ENCODE data around the gene LPP. TPM values are rescaled to one million over a fixed set of nuclear protein-coding genes. Genes with fewer than 3 reads are reported as not detected.
A peak's percentile ranks its signal among the peaks of the same experiment; 100 is the strongest.
"Not testable (repeated sequence)": the region's sequence is repeated elsewhere in the genome, so short reads cannot be mapped to it uniquely, and the experiment has no call there.

LPP gene
- polyA plus RNA-seq, 3 donors, result 26.4 to 31.9 (median 28.6) TPM

DNA sequence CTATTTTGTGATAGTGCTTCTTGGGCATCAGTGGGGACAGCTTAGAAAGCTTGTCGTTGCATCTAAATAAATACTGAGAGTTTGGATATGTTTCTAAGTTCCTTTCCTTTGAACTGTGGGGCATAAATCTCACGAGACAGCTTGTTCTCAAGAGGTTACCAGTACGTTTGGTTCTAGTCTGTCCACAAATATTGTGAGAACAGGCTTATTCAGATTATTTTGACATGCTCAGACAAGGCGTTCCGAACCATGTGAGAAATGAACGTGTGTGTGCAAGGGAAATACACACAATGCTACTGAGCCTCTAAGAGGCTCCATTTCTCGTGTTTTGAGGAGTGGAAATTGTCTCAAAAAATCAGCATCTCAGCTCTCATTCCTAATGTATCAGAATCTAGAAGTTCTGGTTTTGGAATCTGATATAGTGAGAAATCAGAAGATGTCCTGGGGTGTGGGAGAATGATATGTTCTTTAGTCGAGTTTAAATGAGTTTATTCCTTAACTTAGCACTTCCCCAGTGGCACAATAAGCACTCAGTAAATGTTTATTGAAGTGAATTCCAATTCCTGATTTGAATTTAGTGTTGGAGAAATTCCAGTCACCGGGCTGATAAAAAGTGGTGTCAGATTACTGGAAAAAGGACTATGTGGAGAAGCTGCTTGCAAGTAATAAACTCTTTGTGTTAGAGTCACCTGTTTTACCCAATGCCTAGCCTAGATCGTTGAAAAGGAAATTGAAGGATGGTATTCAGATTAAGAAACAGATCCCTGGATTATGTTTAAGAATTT lies 481.5 kb downstream of the LPP start:
- peak in 2 of 11 donors; percentile 3 to 6 for DNase-seq (ENCODE audit: extremely low read depth in 1 of 11, low read depth in 9 of 11, low spot score in 4 of 11)

DNA sequence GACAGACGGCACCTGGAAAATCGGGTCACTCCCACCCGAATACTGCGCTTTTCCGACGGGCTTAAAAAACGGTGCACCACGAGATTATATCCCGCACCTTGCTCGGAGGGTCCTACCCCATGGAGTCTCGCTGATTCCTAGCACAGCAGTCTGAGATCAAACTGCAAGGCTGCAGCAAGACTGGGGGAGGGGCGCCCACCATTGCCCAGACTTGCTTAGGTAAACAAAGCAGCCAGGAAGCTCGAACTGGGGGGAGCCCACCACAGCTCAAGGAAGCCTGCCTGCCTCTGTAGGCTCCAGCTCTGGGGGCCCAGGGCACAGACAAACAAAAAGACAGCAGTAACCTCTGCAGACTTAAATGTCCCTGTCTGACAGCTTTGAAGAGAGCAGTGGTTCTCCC lies 482.3 kb downstream of the LPP start:
- DNase-seq (ENCODE audit: extremely low read depth in 1 of 11, low read depth in 9 of 11, low spot score in 4 of 11), result not testable (repeated sequence)

DNA sequence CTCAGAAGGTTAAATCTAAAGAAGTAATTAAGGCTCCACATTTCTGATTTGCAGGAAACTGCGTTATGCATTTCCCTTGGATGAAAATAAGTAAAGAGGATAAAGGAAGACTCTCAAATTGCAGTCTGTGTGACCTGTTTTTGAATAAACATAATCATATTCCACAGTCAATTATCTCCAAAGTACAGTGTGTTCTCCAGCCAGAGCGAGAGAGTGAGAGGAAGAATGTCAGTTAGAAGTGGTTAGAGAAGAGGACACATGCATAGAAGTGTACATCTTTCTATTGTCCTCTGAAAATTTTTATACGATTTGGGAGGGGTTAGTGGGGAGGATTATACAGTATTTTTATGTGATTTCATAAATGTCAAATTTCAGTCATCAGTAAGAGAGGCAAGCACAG lies 487.1 kb downstream of the LPP start:
- no peak for DNase-seq (ENCODE audit: extremely low read depth in 1 of 11, low read depth in 9 of 11, low spot score in 4 of 11)

DNA sequence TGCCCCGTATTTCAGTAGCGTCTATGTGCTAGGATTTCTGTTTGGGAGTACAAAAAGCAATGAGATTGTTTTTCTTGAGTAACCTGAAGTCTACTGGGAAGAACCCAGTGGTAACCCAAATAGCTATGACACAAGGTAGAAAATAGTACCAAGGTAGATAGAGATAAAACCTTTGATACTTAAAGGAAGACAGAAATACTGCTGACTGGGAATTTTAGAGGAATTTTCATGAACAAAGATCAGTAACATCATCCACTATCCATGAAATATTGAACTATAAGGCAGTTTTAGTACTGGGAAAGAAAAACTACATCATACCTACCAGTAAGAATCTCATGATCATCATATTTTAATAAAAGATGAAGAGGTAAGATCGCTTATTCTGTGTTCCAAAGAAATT lies 489.8 kb downstream of the LPP start:
- DNase-seq (ENCODE audit: extremely low read depth in 1 of 11, low read depth in 9 of 11, low spot score in 4 of 11), result no peak

GRCh38 chr3:188646592-188646991 lies 492.6 kb downstream of the LPP start:
- DNase-seq (ENCODE audit: extremely low read depth in 1 of 11, low read depth in 9 of 11, low spot score in 4 of 11), result peak in 2 of 11 donors; percentile 4 to 6

DNA sequence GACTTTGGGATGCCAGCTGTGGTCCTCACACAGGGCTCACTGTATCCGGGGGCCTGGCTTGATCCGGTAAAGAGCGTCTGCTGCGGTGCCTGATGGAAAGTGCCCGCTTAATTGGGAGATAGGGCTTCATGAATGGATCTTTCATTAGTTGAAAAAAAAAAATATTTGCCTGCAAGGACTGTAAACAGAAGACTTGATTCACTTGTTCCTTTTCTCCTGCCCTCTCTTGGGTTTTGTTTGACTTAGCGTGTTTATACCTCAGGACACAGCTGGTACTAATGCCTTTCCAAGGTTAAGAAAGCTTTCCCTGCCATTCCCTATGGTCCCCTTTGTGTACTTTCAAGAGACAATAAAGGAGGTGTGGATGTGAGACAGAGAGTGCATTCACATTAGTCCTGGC lies 493.3 kb downstream of the LPP start:
- no peak for DNase-seq (ENCODE audit: extremely low read depth in 1 of 11, low read depth in 9 of 11, low spot score in 4 of 11)

GRCh38 chr3:188649521-188649920 lies 495.6 kb downstream of the LPP start:
- DNase-seq (ENCODE audit: extremely low read depth in 1 of 11, low read depth in 9 of 11, low spot score in 4 of 11), result no peak

- no peak for DNase-seq (ENCODE audit: extremely low read depth in 1 of 11, low read depth in 9 of 11, low spot score in 4 of 11)
These were observed 502.4 kb downstream of the LPP start for GRCh38 chr3:188656196-188656982.

GRCh38 chr3:188658606-188659005 lies 504.6 kb downstream of the LPP start:
- no peak for DNase-seq (ENCODE audit: extremely low read depth in 1 of 11, low read depth in 9 of 11, low spot score in 4 of 11)

DNA sequence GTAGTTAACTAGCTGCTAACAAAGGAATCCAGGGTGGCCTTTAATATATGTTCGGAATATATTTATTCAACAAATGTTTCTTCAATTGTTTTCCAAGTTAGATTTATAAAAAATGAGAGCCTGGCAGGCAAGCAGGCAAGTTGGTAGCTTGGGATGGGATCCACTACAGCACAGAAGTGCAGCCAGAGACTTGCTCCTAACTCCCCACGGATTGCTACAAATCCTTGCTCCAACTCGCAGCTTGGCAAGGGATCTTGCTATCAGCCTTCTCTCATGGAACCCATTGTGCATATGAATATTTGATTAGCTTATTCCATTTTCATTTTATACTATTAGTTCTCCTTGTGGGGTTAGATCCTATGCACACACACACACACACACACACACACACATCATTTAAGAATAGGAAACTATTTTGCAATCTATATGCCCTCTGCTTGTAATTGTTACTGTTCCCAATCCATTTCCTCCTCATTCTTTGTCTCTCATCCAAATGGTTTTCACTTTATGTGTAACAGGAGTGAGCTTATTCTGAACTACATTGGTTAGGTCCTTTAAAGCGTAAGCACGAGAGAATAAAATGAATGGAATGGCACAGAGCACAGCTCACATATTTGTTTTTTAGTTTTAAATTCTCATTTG lies 505.6 kb downstream of the LPP start:
- DNase-seq (ENCODE audit: extremely low read depth in 1 of 11, low read depth in 9 of 11, low spot score in 4 of 11), result no peak

DNA sequence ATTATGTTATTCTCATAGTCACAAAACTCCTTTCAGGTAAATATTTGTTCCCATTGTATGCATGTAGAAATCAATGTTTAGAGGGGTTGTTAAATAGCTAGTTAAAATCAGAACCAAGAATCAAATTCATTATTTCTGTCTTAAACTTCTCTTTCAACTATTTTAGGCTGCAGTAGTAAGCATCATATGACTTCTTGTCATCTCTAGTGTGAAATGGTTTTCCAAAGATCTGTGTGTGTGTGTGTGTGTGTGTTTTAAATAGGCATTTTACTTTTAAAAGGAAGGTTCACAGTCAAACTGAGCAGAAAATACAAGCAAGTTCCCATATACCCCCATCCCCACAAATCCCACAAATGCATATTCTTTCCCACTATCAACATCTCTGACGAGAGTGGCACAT lies 506.5 kb downstream of the LPP start:
- DNase-seq (ENCODE audit: extremely low read depth in 1 of 11, low read depth in 9 of 11, low spot score in 4 of 11), result no peak

- no peak for DNase-seq (ENCODE audit: extremely low read depth in 1 of 11, low read depth in 9 of 11, low spot score in 4 of 11)
These were observed 507.8 kb downstream of the LPP start for GRCh38 chr3:188661806-188662205.

GRCh38 chr3:188662214-188662613 lies 508.3 kb downstream of the LPP start:
- DNase-seq (ENCODE audit: extremely low read depth in 1 of 11, low read depth in 9 of 11, low spot score in 4 of 11), result no peak

GRCh38 chr3:188662795-188663194 lies 508.8 kb downstream of the LPP start:
- DNase-seq (ENCODE audit: extremely low read depth in 1 of 11, low read depth in 9 of 11, low spot score in 4 of 11), result no peak

DNA sequence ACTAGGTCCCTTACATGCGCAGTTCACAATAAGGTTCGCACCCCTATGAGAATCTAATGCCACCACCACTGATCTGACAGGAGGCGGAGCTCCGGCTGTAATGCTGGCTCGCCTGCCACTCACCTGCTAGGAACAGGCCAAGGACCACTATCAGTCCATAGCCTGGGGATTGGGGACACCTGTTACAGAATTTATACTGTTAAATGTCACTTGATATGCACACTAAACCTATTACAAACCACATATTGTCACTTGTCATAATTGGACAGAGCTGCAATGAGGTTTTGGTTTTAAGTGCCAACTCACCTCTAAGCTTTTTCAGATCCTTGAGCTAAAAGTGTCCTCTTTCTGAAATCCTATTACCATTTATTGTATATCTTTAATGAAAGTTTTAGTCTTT lies 509.9 kb downstream of the LPP start:
- DNase-seq (ENCODE audit: extremely low read depth in 1 of 11, low read depth in 9 of 11, low spot score in 4 of 11), result no peak

DNA sequence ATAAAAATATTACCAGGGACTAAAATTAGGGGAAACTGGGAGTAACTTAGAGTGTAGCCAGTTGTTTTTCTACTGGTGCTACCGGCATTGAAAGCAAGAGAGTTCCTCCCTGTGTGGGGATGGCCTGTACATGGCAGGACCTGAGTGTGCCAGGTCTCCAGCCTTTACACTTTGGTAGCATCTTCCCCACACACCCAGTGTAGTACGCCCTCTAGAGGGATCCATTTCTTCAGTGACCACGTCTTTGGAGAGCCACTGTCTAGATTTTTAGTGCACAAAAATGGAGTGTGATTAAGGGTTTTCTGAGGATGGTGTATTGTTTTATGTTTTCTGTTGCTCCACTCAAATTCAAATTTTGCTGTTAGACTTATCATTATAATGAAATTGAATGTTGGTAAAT lies 510.8 kb downstream of the LPP start:
- DNase-seq (ENCODE audit: extremely low read depth in 1 of 11, low read depth in 9 of 11, low spot score in 4 of 11), result no peak

DNA sequence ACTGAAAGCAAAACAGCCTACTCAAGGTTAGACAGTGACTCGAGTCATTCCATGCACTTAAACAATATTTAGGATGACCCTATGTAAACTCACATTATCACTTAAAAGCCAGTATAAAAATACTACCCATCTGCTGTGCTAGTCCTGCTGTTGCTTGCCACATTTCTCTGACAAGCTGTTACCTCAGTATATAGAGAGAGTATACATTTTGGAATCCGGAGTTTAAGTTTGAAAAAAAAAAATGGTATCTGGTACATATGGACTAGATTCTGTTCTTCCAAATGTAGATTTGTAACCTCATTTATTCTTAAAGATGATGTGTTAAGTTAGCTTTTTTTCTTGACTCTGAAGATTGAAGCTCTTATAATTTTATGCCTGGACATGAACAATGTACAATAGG lies 514.0 kb downstream of the LPP start:
- no peak for DNase-seq (ENCODE audit: extremely low read depth in 1 of 11, low read depth in 9 of 11, low spot score in 4 of 11)

DNA sequence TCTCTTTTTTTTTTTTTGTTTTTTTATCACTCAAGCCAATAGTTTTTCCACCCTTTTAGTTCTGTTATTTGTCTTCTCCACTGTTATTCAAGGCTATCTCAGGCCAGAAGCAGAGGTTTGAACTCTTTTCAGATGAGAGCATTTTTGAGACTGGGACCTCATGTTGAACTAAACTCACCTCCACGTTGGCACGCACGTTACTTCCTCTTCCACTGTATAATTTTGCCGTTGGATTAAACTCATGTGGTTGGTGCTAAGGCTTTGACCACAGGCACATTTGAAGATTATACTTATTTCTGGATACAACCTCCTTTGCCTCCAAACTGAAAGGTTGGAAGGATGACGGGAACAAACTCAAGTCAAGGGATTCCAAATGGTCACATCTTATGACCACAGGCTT lies 516.5 kb downstream of the LPP start:
- no peak for DNase-seq (ENCODE audit: extremely low read depth in 1 of 11, low read depth in 9 of 11, low spot score in 4 of 11)

GRCh38 chr3:188671971-188672370 lies 518.0 kb downstream of the LPP start:
- no peak for DNase-seq (ENCODE audit: extremely low read depth in 1 of 11, low read depth in 9 of 11, low spot score in 4 of 11)

GRCh38 chr3:188672840-188673239 lies 518.9 kb downstream of the LPP start:
- no peak for DNase-seq (ENCODE audit: extremely low read depth in 1 of 11, low read depth in 9 of 11, low spot score in 4 of 11)

Measured in renal cortex interstitium (tissue), 11 donors.